HepG2 (cell line): Measurements from ENCODE around the gene TBC1D2B. TPM values are rescaled to one million over a fixed set of nuclear protein-coding genes. Genes with fewer than 3 reads are reported as not detected.

Experiments
- ATAC-seq: fragments of 200-7000 bp; cut with Tn5 transposase; 3 replicates; pipeline ENCODE4 v1.9.1; 2020; ENCODE audit warnings: mild to moderate bottlenecking, moderate library complexity
- BruUV-seq: library from RNA; stranded (reverse); fragments of 400-500 nt; replicated peaks from 2 replicates; lab custom pipeline; 2021; lab: Mats Ljungman, UMichigan
- CTCF ChIA-PET: fragments of 300-600 bp; formaldehyde crosslinking; extraction: SDS; loops from one replicate; lab custom pipeline; 2021; ENCODE audit warnings: low total read pairs, inconsistent platforms, low intra/inter-chr PET ratio; lab: Yijun Ruan, JAX
- POLR2A ChIA-PET: fragments of 350-600 bp; sonication (Branson Sonifier 250); formaldehyde crosslinking; loops from one replicate; lab custom pipeline; 2020; ENCODE audit warnings: antibody characterized with exemption, inconsistent platforms; lab: Yijun Ruan, JAX
- DNase-seq: peaks from one replicate; pipeline ENCODE4 v3.0.0-alpha.2; 2015; ENCODE audit warnings: low spot score
- FAIRE-seq: peaks from 3 replicates; lab custom pipeline; 2011; peaks lifted over from hg19 to GRCh38; lab: Jason Lieb, UNC
- H2AFZ ChIP-seq: one replicate; pipeline ENCODE4 v1.6.1; 2011; ENCODE audit warnings: low read length, inconsistent platforms
- H3K27ac ChIP-seq: fragments of 300-600 bp; 3 replicates; pipeline ENCODE4 v1.8.0; 2011; ENCODE audit warnings: mixed run types, mild to moderate bottlenecking, mixed read lengths, low read length, inconsistent platforms; ENCODE audit not compliant: insufficient read depth; ENCODE audit errors: extremely low read length
- H3K27me3 ChIP-seq, 2 experiments: fragments of 200-600 bp in 1 of 2; 2 replicates in 1 of 2; 3 replicates in 1 of 2; pipeline versions ENCODE4 v1.6.0 to v1.8.0; 2011; ENCODE audit warnings: low read length in 2 of 2, mild to moderate bottlenecking in 2 of 2, moderate library complexity in 2 of 2, inconsistent platforms in 1 of 2; ENCODE audit not compliant: insufficient read depth in 2 of 2, control insufficient read depth in 1 of 2
- H3K36me3 ChIP-seq, 2 experiments: fragments of 200-600 bp in 1 of 2; replicated peaks in 1 of 2; 2 replicates in 1 of 2; 3 replicates in 1 of 2; pipeline versions ENCODE4 v1.5.1 to v1.8.0; 2011; ENCODE audit warnings: low read length in 2 of 2, inconsistent platforms in 1 of 2; ENCODE audit not compliant: insufficient read depth in 2 of 2, control insufficient read depth in 1 of 2
- H3K4me1 ChIP-seq: 2 replicates; pipeline ENCODE4 v1.5.1; 2012; ENCODE audit warnings: low read length, inconsistent platforms; ENCODE audit not compliant: insufficient read depth
- H3K4me2 ChIP-seq: 2 replicates; pipeline ENCODE4 v1.6.0; 2011; ENCODE audit warnings: low read depth, low read length, inconsistent platforms
- H3K4me3 ChIP-seq, 3 experiments: fragments of 200-600 bp in 1 of 3; sonication (generic), shearing (Covaris generic) in 1 of 3; replicated peaks in 1 of 3; 2 replicates each; pipeline ENCODE4 v1.5.1; 2011 to 2016; ENCODE audit warnings: low read length in 3 of 3, inconsistent platforms in 2 of 3, low read depth in 2 of 3, mild to moderate bottlenecking in 2 of 3, control low read depth in 1 of 3, mixed read lengths in 1 of 3; ENCODE audit not compliant: insufficient read depth in 1 of 3
- H3K79me2 ChIP-seq: one replicate; pipeline ENCODE4 v1.6.1; 2011; ENCODE audit warnings: low read length, inconsistent platforms; ENCODE audit not compliant: insufficient read depth
- H3K9ac ChIP-seq: 2 replicates; pipeline ENCODE4 v1.6.0; 2011; ENCODE audit warnings: mild to moderate bottlenecking, low read depth, low read length, inconsistent platforms; ENCODE audit not compliant: insufficient read depth
- H3K9me3 ChIP-seq: 2 replicates; pipeline ENCODE4 v1.5.1; 2012; ENCODE audit warnings: mild to moderate bottlenecking, low read length
- H4K20me1 ChIP-seq: 2 replicates; pipeline ENCODE4 v1.6.0; 2011; ENCODE audit warnings: inconsistent platforms, mild to moderate bottlenecking, low read length, moderate library complexity; ENCODE audit not compliant: insufficient read depth
- AGO1 ChIP-seq: fragments of 200-400 bp; formaldehyde crosslinking; IDR thresholded peaks from 2 replicates; pipeline ENCODE4 v1.6.1; 2017; ENCODE audit warnings: mild to moderate bottlenecking, low read depth, low read length, moderate library complexity; ENCODE audit not compliant: poor library complexity, severe bottlenecking
- FOXM1 ChIP-seq: sonication (generic); formaldehyde crosslinking; IDR thresholded peaks from 2 replicates; pipeline ENCODE4 v1.5.0; 2020; ENCODE audit warnings: missing genetic modification reagents
- SAP130 ChIP-seq: IDR thresholded peaks from 2 replicates; pipeline ENCODE4 v1.6.1; 2016; ENCODE audit warnings: low read depth
- SRF ChIP-seq: IDR thresholded peaks from 2 replicates; pipeline ENCODE4 v1.6.1; 2011; ENCODE audit warnings: mild to moderate bottlenecking, low read depth, low read length, moderate library complexity
- ZNF205 ChIP-seq: IDR thresholded peaks from 2 replicates; pipeline ENCODE4 v1.6.1; 2018; ENCODE audit warnings: missing biosample characterization, missing genetic modification reagents
- ZNF234 ChIP-seq: sonication (generic); formaldehyde crosslinking; conservative IDR thresholded peaks from 2 replicates; pipeline ENCODE4 v1.5.1; 2020; ENCODE audit warnings: mild to moderate bottlenecking, missing genetic modification reagents
- ZNF251 ChIP-seq: sonication (generic); formaldehyde crosslinking; IDR thresholded peaks from 2 replicates; pipeline ENCODE4 v1.9.0; 2021; ENCODE audit warnings: mild to moderate bottlenecking, missing genetic modification reagents
- ZNF674 ChIP-seq: sonication (generic); formaldehyde crosslinking; IDR thresholded peaks from 2 replicates; pipeline ENCODE4 v1.5.0; 2020; ENCODE audit warnings: low read depth, mild to moderate bottlenecking, missing genetic modification reagents
- WGBS: methylation state at CpG from one replicate; pipeline ENCODE4 v1.1.6; 2017; ENCODE audit warnings: low lambda C conversion rate; 5-methylcytosine and 5-hydroxymethylcytosine counted together
- in situ Hi-C: cut with HindIII; loops from 2 replicates; pipeline ENCODE4 v1.10.0; 2017; ENCODE audit warnings: low pct_unique_long_range_greater_than_20kb; ENCODE audit not compliant: extremely low pct_ligation_motif_present
- intact Hi-C: fragments of 100-400 bp; cut with micrococcal nuclease; formaldehyde crosslinking; loops from one replicate; pipeline ENCODE4 v1.10.0; 2022; ENCODE audit not compliant: unreplicated experiment
- polyA plus RNA-seq, 8 experiments: library from polyadenylated mRNA; depleted of rRNA in 3 of 8; stranded (reverse) in 7 of 8; unstranded in 1 of 8; fragments of >200 nt; fragmentation: Illumina TruSeq in 4 of 8; extraction: Trizol in 4 of 8; gene quantifications; 2 replicates each; pipeline versions ENCODE4 v1.2.1 to v1.2.3, GENCODE V29; 2011 to 2016; ENCODE audit warnings: low read depth in 4 of 8, missing spikeins in 1 of 8, mixed read lengths in 1 of 8; ENCODE audit not compliant: insufficient read depth in 1 of 8
- total RNA-seq, 5 experiments: library from RNA; depleted of rRNA; stranded (reverse); fragments of >200 nt; fragmentation: Illumina TruSeq; extraction: Trizol; gene quantifications; 2 replicates each; pipeline ENCODE4 v1.2.3, GENCODE V29; 2016; ENCODE audit warnings: low read depth in 1 of 5
- TF ChIP-seq, protein P1 (sequence below): sonication (generic); formaldehyde crosslinking; IDR thresholded peaks from 2 replicates; pipeline ENCODE4 v1.5.1; 2020; ENCODE audit warnings: missing genetic modification reagents, mild to moderate bottlenecking, borderline replicate concordance
- TF ChIP-seq, protein P2 (sequence below): sonication (generic); formaldehyde crosslinking; IDR thresholded peaks from 2 replicates; pipeline ENCODE4 v1.4.0; 2020; ENCODE audit warnings: missing genetic modification reagents
- TF ChIP-seq, protein P3 (sequence below): sonication (generic); formaldehyde crosslinking; IDR thresholded peaks from 2 replicates; pipeline ENCODE4 v1.4.0; 2020; ENCODE audit warnings: missing genetic modification reagents

Gene TBC1D2B
- total and polyA plus RNA-seq, 2 of the 13 experiments (the other 11 are each of a cell fraction or from before 2014, with no cell fraction given), result 10.1 to 14.4 TPM

DNA sequence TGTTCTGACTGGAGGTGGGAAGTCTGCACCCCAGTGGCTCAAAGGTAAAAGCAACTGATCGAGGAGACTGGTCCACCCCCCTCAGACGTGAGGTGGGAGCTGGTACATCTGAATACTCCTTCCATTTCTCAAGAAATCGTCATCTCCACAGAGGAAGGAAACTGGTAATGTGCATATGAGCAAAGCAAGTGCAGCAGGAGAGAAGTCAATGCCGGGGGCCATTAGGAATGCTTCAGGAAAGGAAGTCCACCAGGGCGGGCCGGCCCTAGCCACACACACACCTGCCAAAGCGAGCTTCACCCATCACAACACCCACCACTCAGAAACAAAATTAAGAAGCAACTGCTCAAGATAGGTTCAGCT lies 8.5 kb downstream of the TBC1D2B start (continued):
- no peak for TF ChIP-seq SRF
- TF ChIP-seq, protein P1, sequence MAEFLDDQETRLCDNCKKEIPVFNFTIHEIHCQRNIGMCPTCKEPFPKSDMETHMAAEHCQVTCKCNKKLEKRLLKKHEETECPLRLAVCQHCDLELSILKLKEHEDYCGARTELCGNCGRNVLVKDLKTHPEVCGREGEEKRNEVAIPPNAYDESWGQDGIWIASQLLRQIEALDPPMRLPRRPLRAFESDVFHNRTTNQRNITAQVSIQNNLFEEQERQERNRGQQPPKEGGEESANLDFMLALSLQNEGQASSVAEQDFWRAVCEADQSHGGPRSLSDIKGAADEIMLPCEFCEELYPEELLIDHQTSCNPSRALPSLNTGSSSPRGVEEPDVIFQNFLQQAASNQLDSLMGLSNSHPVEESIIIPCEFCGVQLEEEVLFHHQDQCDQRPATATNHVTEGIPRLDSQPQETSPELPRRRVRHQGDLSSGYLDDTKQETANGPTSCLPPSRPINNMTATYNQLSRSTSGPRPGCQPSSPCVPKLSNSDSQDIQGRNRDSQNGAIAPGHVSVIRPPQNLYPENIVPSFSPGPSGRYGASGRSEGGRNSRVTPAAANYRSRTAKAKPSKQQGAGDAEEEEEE, result no peak
- TF ChIP-seq SAP130 (CRISPR knock-in tag), result no peak
- TF ChIP-seq, protein P2, sequence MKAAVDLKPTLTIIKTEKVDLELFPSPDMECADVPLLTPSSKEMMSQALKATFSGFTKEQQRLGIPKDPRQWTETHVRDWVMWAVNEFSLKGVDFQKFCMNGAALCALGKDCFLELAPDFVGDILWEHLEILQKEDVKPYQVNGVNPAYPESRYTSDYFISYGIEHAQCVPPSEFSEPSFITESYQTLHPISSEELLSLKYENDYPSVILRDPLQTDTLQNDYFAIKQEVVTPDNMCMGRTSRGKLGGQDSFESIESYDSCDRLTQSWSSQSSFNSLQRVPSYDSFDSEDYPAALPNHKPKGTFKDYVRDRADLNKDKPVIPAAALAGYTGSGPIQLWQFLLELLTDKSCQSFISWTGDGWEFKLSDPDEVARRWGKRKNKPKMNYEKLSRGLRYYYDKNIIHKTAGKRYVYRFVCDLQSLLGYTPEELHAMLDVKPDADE, result no peak
- TF ChIP-seq FOXM1 (CRISPR knock-in tag), result no peak

DNA sequence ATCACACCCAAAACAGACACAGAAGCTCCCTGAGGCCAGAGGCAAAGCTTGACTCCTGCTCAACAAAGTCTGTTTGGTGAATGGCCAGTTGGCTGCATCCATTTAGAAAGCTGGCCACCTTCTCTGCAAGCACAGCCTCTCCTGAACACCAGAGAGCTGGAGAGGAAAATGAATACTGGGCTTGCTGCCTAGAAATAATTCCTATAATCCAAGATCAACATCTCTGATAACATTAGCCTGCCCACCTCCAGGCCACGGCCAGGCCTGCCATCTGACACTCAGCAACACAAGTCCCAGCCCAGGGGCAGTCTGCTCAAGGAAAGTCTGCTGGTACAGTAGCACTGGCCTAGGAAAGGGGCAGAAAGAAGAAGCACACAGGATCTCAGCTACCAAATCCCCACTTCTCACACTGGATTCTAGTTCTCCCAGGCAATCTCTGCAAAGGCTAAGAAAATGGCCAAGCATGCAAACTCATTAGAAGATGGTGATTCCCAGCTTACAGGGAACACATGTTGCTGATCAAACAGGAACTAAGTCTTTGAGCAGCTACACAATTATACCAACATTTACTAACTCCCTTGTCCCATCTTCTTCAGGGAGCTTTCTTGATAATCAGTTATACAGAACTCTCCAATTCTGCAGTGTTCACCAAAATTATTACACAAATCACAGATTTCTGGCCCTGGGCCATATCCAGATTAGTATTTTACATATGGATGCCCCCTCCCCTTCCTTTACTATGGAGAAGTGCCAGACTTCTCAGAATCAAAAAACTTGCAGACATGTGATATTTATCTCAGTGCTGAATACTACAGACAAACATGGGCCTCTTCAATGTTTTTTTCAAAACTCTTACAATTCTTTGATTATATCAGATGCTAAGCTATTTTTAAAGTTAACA lies 9.9 kb downstream of the TBC1D2B start:
- Histone ChIP-seq H3K9ac (no peak overlapping the region), H3K27ac (no peak overlapping the region), H3K4me2 (no peak overlapping the region), H3K9me3 (no peaks in the 10 kb centered on the region), H3K27me3 (no peaks in the 10 kb centered on the region), H2AFZ (no peak overlapping the region), H3K4me1 (peaks cover 99% of the 10 kb centered on the region), H3K4me3 (no peak overlapping the region), H3K36me3 (no peaks in the 10 kb centered on the region), H3K79me2 (peaks cover 63% of the 10 kb centered on the region), H4K20me1 (no peaks in the 10 kb centered on the region)
- ATAC-seq (no peak), DNase-seq (no peak), FAIRE-seq (no peak)
- intact Hi-C loops, result no loop called here
- ChIA-PET CTCF (no interaction called here), POLR2A (no interaction called here)
- BruUV-seq, result no TSS peak
- WGBS, result no CpG with 5 or more reads among the region's 1 CpG
- TF ChIP-seq ZNF251 (CRISPR knock-in tag) (no peak), ZNF205 (no peak), ZNF674 (CRISPR knock-in tag) (no peak), AGO1 (no peak), ZNF234 (no peak)
- TF ChIP-seq, protein P3, sequence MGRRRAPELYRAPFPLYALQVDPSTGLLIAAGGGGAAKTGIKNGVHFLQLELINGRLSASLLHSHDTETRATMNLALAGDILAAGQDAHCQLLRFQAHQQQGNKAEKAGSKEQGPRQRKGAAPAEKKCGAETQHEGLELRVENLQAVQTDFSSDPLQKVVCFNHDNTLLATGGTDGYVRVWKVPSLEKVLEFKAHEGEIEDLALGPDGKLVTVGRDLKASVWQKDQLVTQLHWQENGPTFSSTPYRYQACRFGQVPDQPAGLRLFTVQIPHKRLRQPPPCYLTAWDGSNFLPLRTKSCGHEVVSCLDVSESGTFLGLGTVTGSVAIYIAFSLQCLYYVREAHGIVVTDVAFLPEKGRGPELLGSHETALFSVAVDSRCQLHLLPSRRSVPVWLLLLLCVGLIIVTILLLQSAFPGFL (CRISPR knock-in tag), result no peak
- in situ Hi-C loops, result no loop called here
